Measurements from ENCODE around the gene CXCL9.

The CXCL9 gene

GRCh38 chr4:75953509-75953908 is 53.8 kb downstream of the CXCL9 start:
- DNase-seq = no peak

All from CD4-positive, alpha-beta T cell treated with Interleukin-15 for 1 hour (primary cell).